ENCODE measurements around the gene PDK2. TPM values are rescaled to one million over a fixed set of nuclear protein-coding genes. Genes with fewer than 3 reads are reported as not detected.

Gene PDK2
- total and polyA plus RNA-seq, 2 experiments from 2014 or later: 12.0 to 15.9 TPM

DNA sequence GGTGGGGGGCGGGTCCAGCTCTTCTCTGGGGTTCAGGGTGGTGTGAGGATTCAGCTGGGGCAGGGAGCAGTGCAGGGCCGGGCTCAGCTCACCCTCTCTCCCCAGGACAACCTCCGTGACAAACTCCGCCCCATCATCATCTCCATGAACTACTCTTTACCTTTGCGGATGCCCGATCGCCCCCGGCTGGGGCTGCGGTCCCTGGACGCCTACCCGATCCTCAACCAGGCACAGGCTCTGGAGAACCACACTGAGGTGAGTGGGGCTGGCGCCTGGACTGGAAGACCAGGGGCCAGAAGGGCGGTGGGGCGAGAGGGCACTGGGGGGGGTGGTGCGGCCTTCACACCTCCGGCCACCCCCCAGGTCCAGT is 18.9 kb upstream of the PDK2 start:
- H3K4me1 ChIP-seq (ENCODE audit: insufficient read depth): no peaks in the 10 kb centered on the region; the same call in 1 of the 2 replicates
- H4K20me1 ChIP-seq (replicated peaks; ENCODE audit: insufficient read depth): no peaks in the 10 kb centered on the region; the same call in 1 of the 2 replicates
- H3K36me3 Mint-ChIP-seq (ENCODE audit: low read depth): peaks cover 27% of the 10 kb centered on the region
- no peak overlapping the region for H2AFZ ChIP-seq
- H3K27me3 Mint-ChIP-seq (ENCODE audit: insufficient read depth, low read depth, poor library complexity): no peaks in the 10 kb centered on the region
- ATAC-seq: peak; percentile 35
- H3K27ac Mint-ChIP-seq: no peak overlapping the region
- H3K27me3 ChIP-seq (ENCODE audit: insufficient read depth): no peaks in the 10 kb centered on the region
- peak overlapping the region; percentile 5; the same call in 1 of the 2 replicates for H3K4me2 ChIP-seq
- no peak overlapping the region for H3K27ac ChIP-seq (ENCODE audit: low read depth)
- no peaks in the 10 kb centered on the region; the same call in 2 of the 3 replicates for H3K9me3 Mint-ChIP-seq
- no peak overlapping the region; the same call in 1 of the 2 replicates for H3K4me3 ChIP-seq
- DNase-seq (ENCODE audit: low spot score): peak; percentile 26
- H3K9me2 ChIP-seq (ENCODE audit: insufficient read depth): no peaks in the 10 kb centered on the region
- no peaks in the 10 kb centered on the region for H3F3A ChIP-seq (replicated peaks; ENCODE audit: low read depth)
- no peaks in the 10 kb centered on the region for H3K79me2 ChIP-seq (replicated peaks; ENCODE audit: insufficient read depth)
- H3K4me3 Mint-ChIP-seq: no peak overlapping the region
- TF ChIP-seq, protein P1, sequence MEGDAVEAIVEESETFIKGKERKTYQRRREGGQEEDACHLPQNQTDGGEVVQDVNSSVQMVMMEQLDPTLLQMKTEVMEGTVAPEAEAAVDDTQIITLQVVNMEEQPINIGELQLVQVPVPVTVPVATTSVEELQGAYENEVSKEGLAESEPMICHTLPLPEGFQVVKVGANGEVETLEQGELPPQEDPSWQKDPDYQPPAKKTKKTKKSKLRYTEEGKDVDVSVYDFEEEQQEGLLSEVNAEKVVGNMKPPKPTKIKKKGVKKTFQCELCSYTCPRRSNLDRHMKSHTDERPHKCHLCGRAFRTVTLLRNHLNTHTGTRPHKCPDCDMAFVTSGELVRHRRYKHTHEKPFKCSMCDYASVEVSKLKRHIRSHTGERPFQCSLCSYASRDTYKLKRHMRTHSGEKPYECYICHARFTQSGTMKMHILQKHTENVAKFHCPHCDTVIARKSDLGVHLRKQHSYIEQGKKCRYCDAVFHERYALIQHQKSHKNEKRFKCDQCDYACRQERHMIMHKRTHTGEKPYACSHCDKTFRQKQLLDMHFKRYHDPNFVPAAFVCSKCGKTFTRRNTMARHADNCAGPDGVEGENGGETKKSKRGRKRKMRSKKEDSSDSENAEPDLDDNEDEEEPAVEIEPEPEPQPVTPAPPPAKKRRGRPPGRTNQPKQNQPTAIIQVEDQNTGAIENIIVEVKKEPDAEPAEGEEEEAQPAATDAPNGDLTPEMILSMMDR (conservative IDR thresholded peaks at IDR 0.05; ENCODE audit: low read depth in 2 of 2): no peak
- TF ChIP-seq JUNB (IDR thresholded peaks at IDR 0.05; ENCODE audit: unreplicated experiment): no peak
- TF ChIP-seq ZNF462 (CRISPR knock-in tag; IDR thresholded peaks at IDR 0.05): no peak
- no peak for TF ChIP-seq EZH2phosphoT487 (IDR thresholded peaks at IDR 0.05; ENCODE audit: unreplicated experiment)
- TF ChIP-seq REST (IDR thresholded peaks at IDR 0.05; ENCODE audit: unreplicated experiment): no peak
- TF ChIP-seq, protein P2, sequence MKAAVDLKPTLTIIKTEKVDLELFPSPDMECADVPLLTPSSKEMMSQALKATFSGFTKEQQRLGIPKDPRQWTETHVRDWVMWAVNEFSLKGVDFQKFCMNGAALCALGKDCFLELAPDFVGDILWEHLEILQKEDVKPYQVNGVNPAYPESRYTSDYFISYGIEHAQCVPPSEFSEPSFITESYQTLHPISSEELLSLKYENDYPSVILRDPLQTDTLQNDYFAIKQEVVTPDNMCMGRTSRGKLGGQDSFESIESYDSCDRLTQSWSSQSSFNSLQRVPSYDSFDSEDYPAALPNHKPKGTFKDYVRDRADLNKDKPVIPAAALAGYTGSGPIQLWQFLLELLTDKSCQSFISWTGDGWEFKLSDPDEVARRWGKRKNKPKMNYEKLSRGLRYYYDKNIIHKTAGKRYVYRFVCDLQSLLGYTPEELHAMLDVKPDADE (IDR thresholded peaks at IDR 0.05): no peak
- no peak for TF ChIP-seq ZNF114 (CRISPR knock-in tag; IDR thresholded peaks at IDR 0.05)
- no peak for TF ChIP-seq STAT1 (IDR thresholded peaks at IDR 0.05; ENCODE audit: unreplicated experiment)
- no peak for TF ChIP-seq CREB1 (CRISPR knock-in tag; IDR thresholded peaks at IDR 0.05; ENCODE audit: low read depth)
- no peak for TF ChIP-seq ZNF331 (CRISPR knock-in tag; IDR thresholded peaks at IDR 0.05; ENCODE audit: low read depth)
- no peak for TF ChIP-seq EZH2 (IDR thresholded peaks at IDR 0.05; ENCODE audit: low read depth, unreplicated experiment)
- TF ChIP-seq NANOG (IDR thresholded peaks at IDR 0.05; ENCODE audit: borderline replicate concordance): no peak
- no peak for TF ChIP-seq POLR2AphosphoS5 (IDR thresholded peaks at IDR 0.05; ENCODE audit: low read depth)
- H3K36me3 ChIP-seq (ENCODE audit: insufficient read depth): no peaks in the 10 kb centered on the region
- peaks cover 11% of the 10 kb centered on the region; the same call in 2 of the 3 replicates for H3K4me1 Mint-ChIP-seq
